ENCODE data around the gene SOAT2.
"Not testable (repeated sequence)": the region's sequence is repeated elsewhere in the genome, so short reads cannot be mapped to it uniquely, and the experiment has no call there.

SOAT2 gene

DNA sequence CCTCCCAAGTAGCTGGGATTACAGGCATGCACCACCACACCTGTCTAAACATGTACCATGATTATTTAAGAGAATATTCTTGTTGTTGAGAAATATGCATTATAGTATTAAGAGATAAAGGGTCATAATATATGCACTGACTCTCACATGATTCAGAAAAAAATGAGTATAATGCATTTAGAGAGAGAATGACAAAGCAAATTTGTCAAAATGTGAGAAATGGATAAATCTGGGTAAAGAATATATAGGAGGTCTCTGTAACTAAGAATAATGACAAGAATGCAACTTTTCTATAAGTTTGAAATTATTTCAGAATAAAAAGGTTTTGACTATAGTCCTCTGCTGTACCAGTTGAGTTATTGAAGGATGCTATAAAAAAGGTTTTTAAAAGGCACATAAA lies 49.1 kb downstream of the SOAT2 start:
- DNase-seq: no peak

DNA sequence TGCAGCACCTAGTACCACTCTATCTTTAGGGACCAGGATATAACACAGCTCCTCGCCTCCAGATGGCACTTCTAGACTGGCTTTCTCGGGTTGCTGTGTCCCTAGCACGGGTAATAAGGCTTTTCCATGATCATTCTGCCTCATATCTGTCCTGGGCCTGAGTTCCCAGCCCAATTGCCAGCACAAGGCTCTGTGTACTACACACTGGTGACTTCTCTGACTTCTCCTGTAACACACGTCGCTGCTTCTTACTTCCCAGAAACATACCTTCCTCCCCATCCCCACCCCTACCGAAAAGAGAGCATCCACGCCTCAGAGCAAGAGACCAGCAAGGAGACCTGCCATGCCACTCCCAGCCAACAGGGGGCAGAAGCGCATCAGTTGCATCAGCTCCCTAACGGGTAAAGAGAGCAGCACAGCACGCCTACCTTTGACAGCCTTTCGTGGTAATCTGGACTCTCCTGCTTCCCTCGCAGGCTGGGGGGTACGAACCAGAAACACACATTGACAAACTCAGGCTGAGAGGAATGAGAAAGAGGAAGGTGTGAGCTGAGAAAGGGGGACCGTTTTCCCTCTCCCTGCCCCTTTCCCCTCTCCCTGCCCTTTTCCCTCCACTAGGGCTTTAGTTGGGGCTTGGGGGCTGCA lies 56.0 kb downstream of the SOAT2 start:
- peak; percentile 21 for DNase-seq

DNA sequence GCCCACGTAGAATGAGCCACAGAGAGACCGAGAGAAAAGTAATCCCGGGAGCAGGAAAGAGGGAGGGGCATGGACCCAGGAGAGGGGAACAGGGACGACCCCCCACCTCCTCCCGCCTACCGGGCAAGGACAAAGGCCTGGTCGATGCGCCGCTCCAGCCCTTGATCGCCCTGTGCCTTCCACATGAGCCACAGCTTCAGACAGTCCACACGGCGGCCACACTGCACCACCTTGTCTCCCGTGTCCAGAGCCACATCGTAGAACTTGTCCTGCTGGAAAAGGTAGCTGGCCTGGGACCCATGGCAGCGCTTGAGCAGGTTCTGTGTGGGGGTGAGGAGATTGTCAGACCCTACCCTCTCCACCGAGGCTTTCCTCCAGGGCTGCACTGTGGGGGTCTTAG lies 56.7 kb downstream of the SOAT2 start:
- DNase-seq: no peak

DNA sequence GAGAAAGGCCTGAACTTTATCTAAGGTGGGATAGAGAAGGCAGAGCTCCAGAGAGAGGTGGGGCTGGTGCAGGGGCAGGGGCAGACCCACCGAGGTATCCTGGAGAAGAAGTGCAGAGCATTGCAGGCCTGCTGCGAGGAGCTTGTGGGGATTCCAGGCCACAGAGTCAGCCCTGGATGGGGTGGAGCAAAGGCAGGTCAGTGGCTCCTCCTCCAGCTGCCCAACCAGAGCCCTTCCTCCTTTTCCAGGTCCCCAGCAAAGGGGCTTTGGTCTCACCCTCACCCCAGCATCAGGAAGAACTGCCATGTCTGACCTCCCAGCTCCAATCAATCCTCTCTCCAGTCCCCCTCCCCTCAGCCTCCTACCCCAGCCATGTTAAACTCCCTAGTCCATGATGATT lies 57.4 kb downstream of the SOAT2 start:
- DNase-seq: no peak

DNA sequence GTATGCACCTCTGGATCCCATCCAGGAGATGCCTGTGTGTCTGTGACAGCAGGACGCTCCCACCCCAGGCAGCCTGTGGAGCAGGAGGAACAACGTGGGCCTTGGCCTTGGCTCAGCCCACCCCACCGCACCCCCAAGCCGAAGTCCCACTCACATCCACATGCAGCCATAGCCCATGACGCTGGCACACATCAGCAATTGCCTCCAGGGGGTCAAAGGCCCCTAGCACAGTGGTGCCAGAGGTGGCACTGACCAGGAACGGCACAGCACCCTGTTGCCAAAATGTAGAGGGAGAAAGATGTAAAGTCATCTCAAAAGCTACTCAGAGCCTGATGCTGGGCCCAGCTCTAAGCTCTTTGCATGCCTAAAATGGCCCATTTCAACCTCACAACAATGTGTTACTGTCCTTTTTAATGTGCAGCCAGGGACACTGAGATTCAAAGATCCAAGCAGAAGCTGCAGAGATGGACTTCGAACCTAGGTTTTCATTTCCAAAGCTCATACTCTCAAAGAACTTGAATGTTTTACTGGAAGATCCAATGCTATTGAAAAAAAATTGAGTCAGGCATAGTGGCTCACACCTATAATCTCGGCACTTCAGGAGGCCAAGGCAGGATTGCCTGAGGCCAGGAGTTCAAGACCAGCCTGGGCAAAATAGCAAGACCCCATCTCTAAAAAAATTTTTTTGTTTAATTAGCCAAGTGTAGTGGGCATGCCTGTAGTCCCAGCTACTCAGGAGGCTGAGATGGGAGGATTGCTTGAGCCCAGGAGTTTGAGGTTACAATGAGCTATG lies 58.0 kb downstream of the SOAT2 start:
- DNase-seq: no peak

DNA sequence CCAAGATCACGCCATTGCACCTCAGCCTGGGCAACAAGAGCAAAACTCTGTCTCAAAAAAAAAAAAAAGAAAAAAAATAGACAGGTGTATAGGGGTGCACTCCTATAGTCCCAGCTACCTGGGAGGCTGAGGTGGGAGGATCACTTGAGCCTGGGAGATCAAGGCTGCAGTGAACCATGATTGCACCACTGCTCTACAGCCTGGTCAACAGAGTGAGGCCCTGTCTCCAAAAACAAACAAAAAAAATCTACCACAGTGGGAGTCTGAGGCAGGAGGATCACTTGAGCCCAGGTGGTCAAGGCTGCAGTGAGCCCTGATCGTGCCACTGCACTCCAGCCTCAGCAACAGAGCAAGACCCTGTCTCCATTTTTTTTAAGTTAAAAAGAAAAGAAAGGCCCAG lies 59.7 kb downstream of the SOAT2 start:
- DNase-seq: not testable (repeated sequence)

DNA sequence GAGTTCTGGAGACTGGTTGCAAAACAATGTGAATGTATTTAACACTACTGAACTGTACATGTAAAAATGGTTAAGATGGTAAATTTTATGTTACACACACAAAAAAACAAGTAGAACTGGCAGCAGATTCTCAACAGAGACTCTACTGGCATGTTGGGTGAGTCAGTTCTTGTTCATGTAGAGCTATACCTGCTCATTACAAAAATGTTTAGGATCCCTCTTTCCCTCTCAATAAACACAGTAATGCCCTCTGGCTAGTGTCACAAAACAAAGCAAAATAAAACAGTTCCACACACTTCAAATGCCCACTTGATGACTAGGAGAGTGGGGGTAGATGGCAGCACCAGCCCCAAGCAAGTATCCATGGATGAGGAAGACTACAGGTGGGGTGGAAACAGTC lies 63.6 kb downstream of the SOAT2 start:
- DNase-seq: no peak

DNA sequence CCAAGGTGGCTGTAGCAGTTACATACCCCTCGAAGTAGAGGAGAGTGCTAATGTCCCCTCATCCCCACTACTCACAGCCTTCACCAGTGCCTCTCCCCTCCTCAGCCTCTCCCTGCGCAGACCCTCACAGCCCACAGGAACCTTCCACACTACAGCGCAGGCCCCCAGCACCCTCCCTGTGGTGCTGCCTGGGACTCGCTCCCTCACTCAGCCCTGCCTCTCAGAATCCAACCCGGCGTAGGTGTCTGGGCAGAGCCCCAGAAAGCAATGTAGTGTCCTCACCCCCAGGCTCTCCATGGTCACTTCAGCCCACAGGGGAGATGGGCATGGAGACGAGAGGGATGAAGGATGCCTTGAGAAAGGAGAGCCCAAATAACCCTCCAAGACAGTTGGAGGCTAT lies 66.4 kb downstream of the SOAT2 start:
- no peak for DNase-seq

DNA sequence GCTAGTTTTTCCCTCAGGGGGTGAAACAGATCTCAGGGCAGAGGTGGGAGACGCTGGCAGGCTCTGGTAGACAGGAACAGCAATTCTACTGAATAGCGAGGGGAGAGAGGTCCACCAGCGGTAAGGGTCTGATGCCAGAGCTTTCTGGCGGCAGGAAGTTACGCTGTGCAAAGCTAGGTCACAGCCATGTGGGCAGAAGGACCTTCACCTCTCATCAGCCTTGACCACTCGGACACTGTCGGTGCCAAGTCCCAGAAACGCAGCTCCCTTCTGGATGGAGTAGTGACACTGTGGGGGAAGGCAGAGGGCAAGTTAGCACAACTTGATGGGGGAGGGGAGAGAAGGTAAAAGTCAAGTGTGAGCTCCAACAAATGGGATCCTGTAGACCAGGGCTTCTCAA lies 66.9 kb downstream of the SOAT2 start:
- no peak for DNase-seq

DNA sequence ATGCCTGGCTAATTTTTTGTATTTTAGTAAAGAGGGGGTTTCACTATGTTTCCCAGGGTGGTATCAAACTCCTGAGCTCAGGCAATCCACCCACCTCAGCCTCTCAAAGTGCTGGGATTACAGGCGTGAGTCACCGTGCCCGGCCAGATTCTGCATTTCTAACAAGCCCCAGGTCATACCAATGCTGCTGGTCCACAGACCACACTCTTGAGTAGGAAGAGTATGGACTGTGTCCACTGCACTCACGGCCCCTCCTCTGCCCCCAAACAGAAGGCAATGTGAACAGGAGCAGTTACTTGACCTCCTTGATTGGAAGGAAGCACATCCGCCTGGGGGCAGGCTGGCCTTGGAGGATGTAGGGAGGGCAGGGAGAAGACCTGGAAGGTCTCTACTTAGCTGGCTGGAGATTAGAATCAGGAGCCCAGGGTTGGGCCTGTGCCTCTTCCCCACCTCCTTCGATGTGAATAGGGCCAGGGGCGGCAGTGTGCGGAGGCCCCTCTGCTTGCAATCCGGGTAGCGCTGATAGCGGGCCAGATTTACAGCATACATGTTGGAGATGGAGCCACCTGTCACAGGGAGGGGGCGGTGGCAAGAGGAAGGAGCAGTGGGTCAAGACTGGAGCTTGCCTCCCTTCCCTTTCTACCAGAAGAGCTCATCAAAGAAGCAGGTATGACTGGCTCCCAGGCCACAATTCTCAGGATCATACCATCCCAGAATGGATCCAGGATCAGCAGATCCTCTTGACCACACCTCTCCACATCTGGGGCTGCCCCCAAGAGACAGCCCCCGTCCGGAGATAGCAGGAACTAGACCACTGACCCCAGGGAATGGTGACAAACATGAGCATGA lies 67.8 kb downstream of the SOAT2 start:
- no peak for DNase-seq

DNA sequence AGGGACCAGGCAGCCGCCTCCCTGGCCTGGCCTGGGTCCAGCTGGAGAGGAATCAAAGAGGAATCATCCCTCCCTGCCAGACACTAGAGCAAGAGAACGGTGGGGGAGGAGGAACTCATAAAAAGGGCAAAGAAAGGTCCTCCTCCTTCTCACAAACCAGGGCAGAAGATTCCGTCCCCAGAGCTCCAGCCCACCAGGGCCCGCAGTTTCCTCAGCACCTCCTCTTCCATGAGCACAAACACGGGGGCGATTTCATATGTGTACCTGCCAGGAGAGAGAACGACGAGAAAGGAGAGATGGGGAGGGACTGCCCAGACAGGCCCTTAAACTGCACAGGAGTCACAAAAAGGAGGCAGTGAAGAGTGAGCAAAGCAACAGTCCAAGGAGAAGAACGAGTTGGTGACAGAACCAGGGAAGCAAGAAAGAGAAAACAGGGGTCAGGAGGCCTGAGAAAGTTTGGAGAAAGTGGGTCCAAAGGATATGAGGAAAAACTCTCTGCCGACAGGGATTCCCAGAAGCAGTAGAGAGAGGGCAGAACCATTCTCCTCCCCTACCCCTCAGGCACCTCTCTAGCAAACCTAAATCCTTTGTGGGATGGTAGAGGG lies 68.5 kb downstream of the SOAT2 start:
- no peak for DNase-seq

DNA sequence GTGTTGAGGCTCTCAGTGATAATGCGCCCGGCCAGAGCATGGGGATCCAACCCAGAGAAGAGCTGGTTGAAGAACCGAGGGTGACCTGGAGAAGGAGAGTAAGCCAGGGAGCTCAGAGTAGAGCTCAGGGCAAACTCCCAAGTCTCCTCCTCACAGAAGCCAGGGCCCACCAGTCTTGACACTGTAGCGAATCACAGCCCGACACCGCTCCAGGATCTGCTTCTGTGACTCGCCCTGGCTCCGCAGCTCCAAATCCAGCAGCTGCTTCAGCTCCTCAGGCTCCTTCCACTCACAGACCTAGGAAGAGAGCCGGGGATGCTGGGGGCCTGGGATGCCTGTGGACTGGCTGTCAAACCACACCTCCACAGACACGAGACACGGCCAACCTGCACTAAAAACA lies 69.1 kb downstream of the SOAT2 start:
- DNase-seq: no peak

DNA sequence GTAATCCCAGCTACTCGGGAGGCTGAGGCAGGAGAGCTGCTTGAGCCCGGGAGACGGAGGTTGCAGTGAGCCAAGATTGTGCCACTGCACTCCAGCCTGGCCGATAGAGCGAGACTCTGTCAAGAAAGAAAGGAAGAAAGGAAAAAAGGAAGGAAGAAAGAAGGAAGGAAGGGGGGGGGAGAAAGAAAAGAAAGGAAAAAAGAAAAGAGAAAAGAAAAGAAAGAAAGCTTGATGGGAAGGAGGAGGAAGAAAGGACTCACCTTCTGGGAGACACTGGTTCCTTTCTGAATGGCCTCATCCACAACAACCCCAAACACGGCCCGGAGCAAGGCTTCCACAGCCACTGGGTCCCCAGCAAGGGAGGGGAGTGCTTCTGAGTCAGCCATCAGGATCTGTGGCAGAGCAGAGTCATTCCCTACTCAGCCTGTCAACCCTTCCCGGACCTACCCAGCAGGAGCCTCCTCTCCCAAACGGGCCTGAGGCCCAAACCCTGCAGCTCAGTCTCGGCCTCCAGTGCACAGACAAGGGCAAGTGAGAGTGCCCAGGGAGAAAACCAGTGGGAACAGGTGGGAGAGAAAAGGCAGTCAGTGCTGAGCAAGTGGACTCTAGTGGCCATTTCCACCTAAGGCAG lies 69.9 kb downstream of the SOAT2 start:
- DNase-seq: no peak

Measured in amniotic stem cell (primary cell).